ENCODE results near the gene ZNF385B.

ZNF385B gene

GRCh38 chr2:179412112-179412511 lies 449.3 kb downstream of the ZNF385B start:
- Mint-ChIP-seq H3K4me3 (no peak overlapping the region), H3K27me3 (peaks cover 2% of the 10 kb centered on the region), H3K9me3 (no peaks in the 10 kb centered on the region), H3K4me1 (ENCODE audit: low read depth) (peaks cover 9% of the 10 kb centered on the region), H3K27ac (no peak overlapping the region), H3K36me3 (ENCODE audit: low read depth) (no peaks in the 10 kb centered on the region)
- intact Hi-C loops (cut with micrococcal nuclease), result loop anchor here (5.0 kb wide), 1 partner anchor 340 kb away; no protein-coding TSS in a partner anchor

DNA sequence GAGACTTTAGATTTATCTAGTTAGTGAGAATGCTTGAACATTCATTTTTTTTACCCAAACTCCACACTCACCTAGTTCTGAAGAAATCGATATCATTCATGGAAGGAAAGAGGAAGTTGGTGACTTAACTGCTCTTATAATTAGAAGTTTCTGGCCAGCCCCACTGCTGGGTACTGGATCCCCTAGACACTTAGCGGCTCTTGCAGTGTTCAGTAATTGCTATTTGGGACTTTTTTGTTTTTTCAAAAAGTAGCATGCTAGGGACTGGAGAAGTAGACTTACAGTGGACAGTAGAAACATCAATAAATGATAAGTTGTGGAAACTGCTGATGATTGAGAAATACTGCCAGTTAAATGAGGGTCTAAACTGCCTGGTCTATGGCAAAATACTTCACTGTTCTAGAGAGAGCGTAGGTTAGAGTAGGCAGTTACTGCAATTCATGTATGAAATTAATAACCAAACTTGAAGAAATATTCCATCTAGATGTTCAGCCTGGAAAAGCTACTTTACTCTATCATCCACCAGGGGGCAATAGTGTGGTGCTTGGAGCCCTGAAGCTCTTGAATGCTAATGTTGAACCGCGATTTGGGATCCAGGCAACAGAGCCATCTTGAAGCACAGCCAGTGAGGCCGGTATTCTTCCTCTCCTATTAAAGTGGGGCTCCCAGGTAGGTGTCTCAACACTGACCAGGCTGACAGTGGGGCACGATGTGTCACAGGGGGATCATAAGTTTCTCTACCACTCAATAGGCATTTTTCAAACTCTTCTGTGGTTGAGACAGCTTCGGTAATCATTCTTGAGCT lies 450.7 kb downstream of the ZNF385B start:
- Mint-ChIP-seq H3K4me3 (no peak overlapping the region), H3K4me1 (ENCODE audit: low read depth) (peaks cover 9% of the 10 kb centered on the region), H3K27me3 (peaks cover 2% of the 10 kb centered on the region), H3K36me3 (ENCODE audit: low read depth) (no peaks in the 10 kb centered on the region), H3K9me3 (no peaks in the 10 kb centered on the region), H3K27ac (no peak overlapping the region)
- intact Hi-C loops (cut with micrococcal nuclease), result loop anchor here (5.0 kb wide), 1 partner anchor 342 kb away; no protein-coding TSS in a partner anchor

- H3K36me3 Mint-ChIP-seq (ENCODE audit: low read depth), result no peaks in the 10 kb centered on the region
- peaks cover 2% of the 10 kb centered on the region for H3K27me3 Mint-ChIP-seq
- H3K4me3 Mint-ChIP-seq, result no peak overlapping the region
- no peaks in the 10 kb centered on the region for H3K9me3 Mint-ChIP-seq
- intact Hi-C loops (cut with micrococcal nuclease), result no loop called here
- H3K27ac Mint-ChIP-seq, result no peak overlapping the region
- H3K4me1 Mint-ChIP-seq (ENCODE audit: low read depth), result no peaks in the 10 kb centered on the region
Observed at GRCh38 chr2:179403624-179404023, 457.8 kb downstream of the ZNF385B start.

DNA sequence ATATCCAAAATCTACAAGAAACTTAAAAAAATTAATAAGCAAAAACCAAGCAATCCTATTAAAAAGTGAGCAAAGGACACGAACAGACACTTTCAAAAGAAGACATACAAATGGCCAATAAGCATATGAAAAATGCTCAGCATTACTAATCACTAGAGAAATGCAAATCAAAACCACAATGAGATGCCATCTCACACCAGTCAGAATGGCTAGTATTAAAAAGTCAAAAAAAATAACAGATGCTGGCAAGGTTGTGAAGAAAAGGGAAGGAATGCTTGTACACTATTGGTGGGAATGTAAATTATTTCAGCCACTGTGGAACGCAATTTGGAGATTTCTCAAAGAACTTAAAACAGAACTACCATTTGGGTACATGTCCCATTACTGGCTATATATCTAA lies 467.9 kb downstream of the ZNF385B start:
- Mint-ChIP-seq H3K4me3 (no peak overlapping the region), H3K9me3 (peaks cover 9% of the 10 kb centered on the region), H3K4me1 (ENCODE audit: low read depth) (no peaks in the 10 kb centered on the region), H3K36me3 (ENCODE audit: low read depth) (no peaks in the 10 kb centered on the region), H3K27me3 (no peaks in the 10 kb centered on the region), H3K27ac (no peak overlapping the region)
- intact Hi-C loops (cut with micrococcal nuclease), result no loop called here
